Measurements from ENCODE around the gene GYS2. TPM values are rescaled to one million over a fixed set of nuclear protein-coding genes. Genes with fewer than 3 reads are reported as not detected.

Gene GYS2
- total RNA-seq, 1 experiment from 2014 or later = not detected

DNA sequence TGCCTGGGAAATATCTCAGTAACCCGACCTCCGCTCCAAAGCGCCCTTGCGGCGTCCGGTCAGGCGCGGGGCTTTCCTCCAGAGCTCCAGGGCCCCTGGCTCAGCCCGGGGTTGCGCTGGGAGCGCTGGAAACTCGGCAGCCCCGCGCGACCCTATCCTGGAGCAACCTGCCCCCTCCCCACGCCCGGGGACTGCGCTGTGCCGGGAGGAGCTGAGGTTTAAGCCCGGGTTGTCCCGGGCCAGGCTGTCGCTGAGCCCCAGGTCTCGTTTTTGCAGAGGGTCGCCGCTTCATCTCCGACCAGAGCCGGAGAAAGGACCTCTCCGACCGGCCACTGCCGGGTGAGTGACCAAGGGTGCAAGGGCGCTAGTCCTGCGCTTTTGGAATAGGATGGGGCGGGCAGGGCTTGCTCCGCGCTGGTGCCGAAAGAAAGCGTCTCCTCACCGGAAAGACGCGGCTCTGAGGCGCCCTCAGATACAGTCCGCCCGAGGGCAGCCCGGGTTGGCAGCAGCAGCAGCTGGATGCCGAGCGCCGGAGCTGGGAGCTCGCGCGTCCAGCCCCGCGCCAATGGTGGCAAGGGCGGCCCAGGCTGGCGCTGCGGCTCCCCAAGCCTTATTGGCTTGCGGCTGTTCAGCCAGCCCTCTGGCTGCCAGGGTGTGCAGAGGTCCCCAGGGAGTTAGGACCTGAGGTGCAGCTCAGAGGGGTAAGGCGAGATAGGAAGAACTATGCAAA lies 77.0 kb downstream of the GYS2 start:
- intact Hi-C loops (cut with micrococcal nuclease; ENCODE audit: unreplicated experiment) = no loop called here
- CTCF ChIA-PET = no interaction called here
- peaks cover 18% of the 10 kb centered on the region for H3K27me3 ChIP-seq (ENCODE audit: control insufficient read depth, insufficient read depth, low read length)
- POLR2A ChIA-PET = no interaction called here
- no peaks in the 10 kb centered on the region for H3K9me3 ChIP-seq (ENCODE audit: control insufficient read depth, insufficient read depth, low read depth, low read length)
- BruUV-seq (replicated peaks) = no TSS peak
- H3K27ac ChIP-seq (ENCODE audit: low read length) = no peak overlapping the region
- H3K4me3 ChIP-seq (ENCODE audit: low read depth in 2 of 2, low read length in 2 of 2) = peak overlapping the region; percentile 43 to 57
- no peak for TF ChIP-seq REST (IDR thresholded peaks at IDR 0.05; ENCODE audit: insufficient read depth in 1 of 2, low read depth in 2 of 2, low read length in 1 of 2)
- no peak for TF ChIP-seq TCF7L2 (IDR thresholded peaks at IDR 0.05; ENCODE audit: low read depth, low read length)
- TF ChIP-seq, protein P1, sequence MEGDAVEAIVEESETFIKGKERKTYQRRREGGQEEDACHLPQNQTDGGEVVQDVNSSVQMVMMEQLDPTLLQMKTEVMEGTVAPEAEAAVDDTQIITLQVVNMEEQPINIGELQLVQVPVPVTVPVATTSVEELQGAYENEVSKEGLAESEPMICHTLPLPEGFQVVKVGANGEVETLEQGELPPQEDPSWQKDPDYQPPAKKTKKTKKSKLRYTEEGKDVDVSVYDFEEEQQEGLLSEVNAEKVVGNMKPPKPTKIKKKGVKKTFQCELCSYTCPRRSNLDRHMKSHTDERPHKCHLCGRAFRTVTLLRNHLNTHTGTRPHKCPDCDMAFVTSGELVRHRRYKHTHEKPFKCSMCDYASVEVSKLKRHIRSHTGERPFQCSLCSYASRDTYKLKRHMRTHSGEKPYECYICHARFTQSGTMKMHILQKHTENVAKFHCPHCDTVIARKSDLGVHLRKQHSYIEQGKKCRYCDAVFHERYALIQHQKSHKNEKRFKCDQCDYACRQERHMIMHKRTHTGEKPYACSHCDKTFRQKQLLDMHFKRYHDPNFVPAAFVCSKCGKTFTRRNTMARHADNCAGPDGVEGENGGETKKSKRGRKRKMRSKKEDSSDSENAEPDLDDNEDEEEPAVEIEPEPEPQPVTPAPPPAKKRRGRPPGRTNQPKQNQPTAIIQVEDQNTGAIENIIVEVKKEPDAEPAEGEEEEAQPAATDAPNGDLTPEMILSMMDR (IDR thresholded peaks at IDR 0.05) = no peak
- no peak for TF ChIP-seq SIN3A (IDR thresholded peaks at IDR 0.05; ENCODE audit: borderline replicate concordance, insufficient read depth, low read depth, low read length)
- TF ChIP-seq POLR2AphosphoS5 (IDR thresholded peaks at IDR 0.05; ENCODE audit: low read depth, low read length) = no peak
- no peaks in the 10 kb centered on the region for H3K4me1 ChIP-seq (ENCODE audit: control insufficient read depth, insufficient read depth, low read length)
- no peaks in the 10 kb centered on the region; the same call in 1 of the 2 replicates for H3K36me3 ChIP-seq (ENCODE audit: control insufficient read depth, insufficient read depth, low read length)
- ATAC-seq (peak; percentile 87), DNase-seq (ENCODE audit: low read depth, low spot score) (no peak)
- in situ Hi-C loops (cut with HindIII; ENCODE audit: low pct_unique_long_range_greater_than_20kb, low sequenced_read_pairs) = no loop called here

DNA sequence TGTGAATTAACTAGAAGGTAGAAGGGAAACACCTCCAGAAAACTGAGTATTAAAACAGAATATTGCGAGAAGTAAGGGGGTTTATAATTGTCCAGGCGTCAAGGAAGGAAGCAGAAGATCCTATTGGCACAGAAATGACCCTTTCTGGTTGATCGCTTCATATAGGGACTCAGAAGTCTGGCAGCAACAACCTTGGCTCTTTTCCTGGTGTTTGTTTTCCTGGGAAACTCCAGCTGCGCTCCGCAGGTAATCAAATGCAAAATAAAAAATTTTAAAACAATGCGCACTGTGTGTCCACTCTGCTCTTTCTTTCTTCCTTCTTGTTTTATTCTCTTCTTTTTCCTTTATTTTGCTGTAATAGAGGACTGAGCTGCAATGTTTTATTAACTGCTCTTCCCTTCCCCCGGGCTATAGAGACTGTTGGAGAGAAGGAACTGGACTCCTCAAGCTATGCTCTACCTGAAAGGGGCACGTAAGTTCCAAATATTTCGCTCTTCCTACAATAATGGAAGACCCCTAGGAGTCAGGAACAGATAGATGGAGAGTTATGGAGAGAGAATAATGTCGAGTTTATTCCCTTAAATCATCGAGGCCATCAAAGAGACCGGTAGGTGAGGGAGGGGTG lies 77.8 kb downstream of the GYS2 start:
- no TSS peak for BruUV-seq (replicated peaks)
- H3K4me1 ChIP-seq (ENCODE audit: control insufficient read depth, insufficient read depth, low read length) = no peaks in the 10 kb centered on the region
- 0 out of 2 replicates have a peak, but pooled peaks have one; percentile 29 for ATAC-seq

More for the DNA sequence above, 77.8 kb downstream of the GYS2 start:
- POLR2A ChIA-PET = no interaction called here
- Histone ChIP-seq H3K9me3 (ENCODE audit: control insufficient read depth, insufficient read depth, low read depth, low read length) (no peaks in the 10 kb centered on the region), H3K27me3 (ENCODE audit: control insufficient read depth, insufficient read depth, low read length) (peaks cover 18% of the 10 kb centered on the region), H3K36me3 (ENCODE audit: control insufficient read depth, insufficient read depth, low read length) (no peaks in the 10 kb centered on the region; the same call in 1 of the 2 replicates), H3K27ac (ENCODE audit: low read length) (no peak overlapping the region), H3K4me3 (ENCODE audit: low read depth in 2 of 2, low read length in 2 of 2) (peak overlapping the region; percentile 43 to 57)
- no peak for DNase-seq (ENCODE audit: low read depth, low spot score)
- in situ Hi-C loops (cut with HindIII; ENCODE audit: low pct_unique_long_range_greater_than_20kb, low sequenced_read_pairs) = no loop called here
- no peak for TF ChIP-seq POLR2AphosphoS5 (IDR thresholded peaks at IDR 0.05; ENCODE audit: low read depth, low read length)
- no peak for TF ChIP-seq REST (IDR thresholded peaks at IDR 0.05; ENCODE audit: insufficient read depth in 1 of 2, low read depth in 2 of 2, low read length in 1 of 2)
- TF ChIP-seq TCF7L2 (IDR thresholded peaks at IDR 0.05; ENCODE audit: low read depth, low read length) = no peak
- TF ChIP-seq, protein P1 (IDR thresholded peaks at IDR 0.05) = no peak
- no peak for TF ChIP-seq SIN3A (IDR thresholded peaks at IDR 0.05; ENCODE audit: borderline replicate concordance, insufficient read depth, low read depth, low read length)
- intact Hi-C loops (cut with micrococcal nuclease; ENCODE audit: unreplicated experiment) = no loop called here
- CTCF ChIA-PET = no interaction called here
